Transverse colon (tissue), 1 donor: ENCODE data around the gene LINC00237.

ENCODE experiments used
- EP300 ChIP-seq: sonication (generic); formaldehyde crosslinking; IDR thresholded peaks from one replicate; pipeline ENCODE4 v1.6.1; 2017; ENCODE audit warnings: antibody characterized with exemption, low read depth
- POLR2A ChIP-seq: fragments of 450-650 bp; IDR thresholded peaks from one replicate; pipeline ENCODE4 v1.6.1; 2016; ENCODE audit warnings: antibody characterized with exemption, mild to moderate bottlenecking, moderate library complexity

DNA sequence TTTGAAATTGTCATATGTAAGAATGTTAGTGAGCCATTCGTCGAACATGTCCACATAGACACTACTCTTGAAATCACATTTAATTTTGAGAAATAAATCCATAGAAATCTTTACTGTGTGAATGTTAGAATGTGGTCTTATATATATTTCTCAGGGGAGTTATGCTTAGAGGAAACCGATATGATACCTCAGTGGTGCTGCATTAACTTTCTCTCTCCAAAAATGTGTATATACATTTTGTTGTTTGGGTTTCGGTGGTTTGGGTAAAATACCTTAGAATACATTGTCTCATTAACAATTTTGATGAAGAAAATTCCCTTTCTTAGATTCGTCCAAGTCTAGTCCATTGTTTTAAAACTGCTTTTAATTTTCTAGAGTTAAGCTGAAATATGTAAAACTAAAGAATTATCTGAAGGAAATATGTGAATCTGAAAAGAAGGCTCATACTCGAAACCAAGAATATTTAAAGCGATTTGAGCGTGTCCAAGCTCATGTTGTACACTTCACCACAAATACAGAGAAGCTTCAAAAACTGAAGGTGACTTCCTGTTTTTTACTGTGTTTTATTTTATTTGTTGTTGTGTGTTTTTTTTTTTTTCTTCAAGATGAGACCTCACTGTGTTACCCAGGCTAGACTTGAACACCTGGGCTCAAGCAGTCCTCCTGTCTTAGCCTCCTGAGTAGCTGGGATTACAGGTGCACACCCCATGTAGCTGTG lies 30.0 kb upstream of the LINC00237 start:
- TF ChIP-seq EP300 (no peak), POLR2A (no peak)
